IMR-90 (cell line): ENCODE measurements around the gene MAGI2. TPM values are rescaled to one million over a fixed set of nuclear protein-coding genes. Genes with fewer than 3 reads are reported as not detected.

Experiments used
- ATAC-seq: fragments of 200-7000 bp; cut with Tn5 transposase; 2 replicates; pipeline ENCODE4 v1.9.1; 2020; ENCODE audit warnings: low read depth, mild to moderate bottlenecking, moderate library complexity
- BruUV-seq: library from RNA; stranded (reverse); fragments of 400-500 nt; replicated peaks from 2 replicates; lab custom pipeline; 2021; lab: Mats Ljungman, UMichigan
- CTCF ChIA-PET: fragments of 300-600 bp; formaldehyde crosslinking; extraction: SDS; loops from one replicate; lab custom pipeline; 2021; ENCODE audit warnings: antibody characterized with exemption; lab: Yijun Ruan, JAX
- POLR2A ChIA-PET: fragments of 300-600 bp; sonication (Branson Sonifier 250); formaldehyde crosslinking; loops from one replicate; lab custom pipeline; 2022; ENCODE audit warnings: antibody characterized with exemption; ENCODE audit not compliant: unreplicated experiment; lab: Charles Lee
- DNase-seq: peaks from one replicate; pipeline ENCODE4 v3.0.0; 2013
- H2AFZ ChIP-seq: replicated peaks from 2 replicates; pipeline ENCODE3; 2013; ENCODE audit warnings: low read length, mild to moderate bottlenecking; ENCODE audit not compliant: poor library complexity
- H2AK5ac ChIP-seq: 2 replicates; pipeline ENCODE4 v1.6.1; 2013; ENCODE audit warnings: low read depth, low read length, inconsistent platforms
- H2AK9ac ChIP-seq: replicated peaks from 2 replicates; pipeline ENCODE3; 2013; ENCODE audit warnings: mild to moderate bottlenecking, low read depth, low read length, moderate library complexity; ENCODE audit not compliant: poor library complexity
- H2BK120ac ChIP-seq: 2 replicates; pipeline ENCODE4 v1.6.1; 2013; ENCODE audit warnings: low read depth, low read length, inconsistent platforms
- H2BK15ac ChIP-seq: 3 replicates; pipeline ENCODE4 v1.6.1; 2013; ENCODE audit warnings: low read depth, low read length, inconsistent platforms
- H2BK20ac ChIP-seq: 2 replicates; pipeline ENCODE4 v1.6.1; 2013; ENCODE audit warnings: low read depth, mild to moderate bottlenecking, inconsistent platforms, low read length, moderate library complexity
- H2BK5ac ChIP-seq: 2 replicates; pipeline ENCODE4 v1.6.1; 2013; ENCODE audit warnings: mild to moderate bottlenecking, low read depth, low read length, inconsistent platforms; ENCODE audit not compliant: poor library complexity, severe bottlenecking
- H3K14ac ChIP-seq: replicated peaks from 2 replicates; pipeline ENCODE4 v1.6.1; 2013; ENCODE audit warnings: low read depth, low read length, inconsistent platforms
- H3K18ac ChIP-seq: 2 replicates; pipeline ENCODE4 v1.6.1; 2013; ENCODE audit warnings: low read depth, low read length, control low read depth
- H3K23ac ChIP-seq: 2 replicates; pipeline ENCODE4 v1.6.1; 2013; ENCODE audit warnings: low read depth, low read length, inconsistent platforms
- H3K27ac ChIP-seq: 2 replicates; pipeline ENCODE4 v1.5.1; 2013; ENCODE audit warnings: mild to moderate bottlenecking, control low read depth, low read length; ENCODE audit not compliant: insufficient read depth
- H3K27me3 ChIP-seq: 2 replicates; pipeline ENCODE4 v1.6.1; 2013; ENCODE audit warnings: low read length; ENCODE audit not compliant: control insufficient read depth, insufficient read depth
- H3K36me3 ChIP-seq: 2 replicates; pipeline ENCODE4 v1.6.1; 2013; ENCODE audit warnings: low read length, mixed read lengths; ENCODE audit not compliant: control insufficient read depth, insufficient read depth
- H3K4ac ChIP-seq: 2 replicates; pipeline ENCODE4 v1.6.1; 2013; ENCODE audit warnings: low read depth, low read length, inconsistent platforms
- H3K4me1 ChIP-seq: 2 replicates; pipeline ENCODE4 v1.6.1; 2013; ENCODE audit warnings: low read length, mixed read lengths; ENCODE audit not compliant: control insufficient read depth, insufficient read depth
- H3K4me2 ChIP-seq: 2 replicates; pipeline ENCODE4 v1.6.1; 2013; ENCODE audit warnings: low read depth, mild to moderate bottlenecking, control low read depth, low read length, moderate library complexity
- H3K4me3 ChIP-seq: 2 replicates; pipeline ENCODE4 v1.5.1; 2013; ENCODE audit warnings: low read depth, mild to moderate bottlenecking, control low read depth, low read length, moderate library complexity; ENCODE audit not compliant: insufficient read depth
- H3K56ac ChIP-seq: 2 replicates; pipeline ENCODE4 v1.6.1; 2013; ENCODE audit warnings: low read length, inconsistent platforms; ENCODE audit not compliant: insufficient read depth; ENCODE audit errors: extremely low read depth
- H3K79me1 ChIP-seq, 2 experiments: 2 replicates each; pipeline ENCODE4 v1.6.1; 2013; ENCODE audit warnings: low read length in 2 of 2, inconsistent platforms in 1 of 2, low read depth in 1 of 2
- H3K9ac ChIP-seq: 2 replicates; pipeline ENCODE4 v1.6.1; 2013; ENCODE audit warnings: low read depth, low read length, control low read depth
- H3K9me1 ChIP-seq: 2 replicates; pipeline ENCODE4 v1.6.1; 2013; ENCODE audit warnings: low read length, inconsistent platforms; ENCODE audit not compliant: insufficient read depth
- H3K9me3 ChIP-seq: 2 replicates; pipeline ENCODE4 v1.6.1; 2013; ENCODE audit warnings: low read length; ENCODE audit not compliant: control insufficient read depth, insufficient read depth
- H4K20me1 ChIP-seq: 2 replicates; pipeline ENCODE4 v1.6.1; 2013; ENCODE audit warnings: low read length, inconsistent platforms; ENCODE audit not compliant: insufficient read depth
- H4K5ac ChIP-seq: 2 replicates; pipeline ENCODE4 v1.6.1; 2013; ENCODE audit warnings: mild to moderate bottlenecking, low read depth, low read length, control low read depth
- H4K8ac ChIP-seq, 2 experiments: 2 replicates each; pipeline ENCODE4 v1.6.1; 2013; ENCODE audit warnings: low read depth in 2 of 2, low read length in 2 of 2, control low read depth in 1 of 2, inconsistent platforms in 1 of 2
- H4K91ac ChIP-seq: 2 replicates; pipeline ENCODE4 v1.6.1; 2013; ENCODE audit warnings: low read depth, low read length, inconsistent platforms; ENCODE audit not compliant: insufficient read depth
- CEBPB ChIP-seq: IDR thresholded peaks from 2 replicates; pipeline ENCODE4 v1.6.1; 2012; ENCODE audit warnings: low read depth, low read length, improper control_type of control experiment
- MAZ ChIP-seq: IDR thresholded peaks from 2 replicates; pipeline ENCODE4 v1.6.1; 2012; ENCODE audit warnings: low read depth, mild to moderate bottlenecking, low read length, improper control_type of control experiment, moderate library complexity, borderline replicate concordance
- WGBS, 2 experiments: methylation state at CpG; one replicate each; pipeline versions ENCODE4 v1.1.5 to v1.1.7; 2013; ENCODE audit warnings: missing lambda C conversion rate in 2 of 2; ENCODE audit not compliant: insufficient read length in 1 of 2; ENCODE audit errors: extremely low coverage in 2 of 2; 5-methylcytosine and 5-hydroxymethylcytosine counted together
- dilution Hi-C: fragments of 300-500 bp; cut with HindIII; formaldehyde crosslinking; loops from one replicate; pipeline ENCODE4 v1.14.3; 2018; ENCODE audit warnings: low sequenced_read_pairs; ENCODE audit not compliant: unreplicated experiment
- in situ Hi-C: fragments of 300-500 bp; cut with MboI; formaldehyde crosslinking; loops from 3 replicates; pipeline ENCODE4 v1.14.3; 2019; ENCODE audit warnings: low sequenced_read_pairs, inconsistent platforms, mixed read lengths
- intact Hi-C: fragments of 100-400 bp; cut with micrococcal nuclease; formaldehyde crosslinking; loops from 2 replicates; pipeline ENCODE4 v1.10.0; 2022
- polyA plus RNA-seq, 3 experiments: library from polyadenylated mRNA; depleted of rRNA; stranded (reverse); fragments of >200 nt; gene quantifications; 2 replicates each; pipeline ENCODE4 v1.2.3, GENCODE V29; 2012; ENCODE audit warnings: low replicate concordance in 1 of 3
- total RNA-seq: library from RNA; depleted of rRNA; stranded (reverse); fragments of >200 nt; gene quantifications from 2 replicates; pipeline ENCODE4 v1.2.3, GENCODE V29; 2012

The MAGI2 gene
- total and polyA plus RNA-seq, 2 of the 4 experiments (the other 2 are of a cell fraction), result 2.5 to 17.9 TPM

DNA sequence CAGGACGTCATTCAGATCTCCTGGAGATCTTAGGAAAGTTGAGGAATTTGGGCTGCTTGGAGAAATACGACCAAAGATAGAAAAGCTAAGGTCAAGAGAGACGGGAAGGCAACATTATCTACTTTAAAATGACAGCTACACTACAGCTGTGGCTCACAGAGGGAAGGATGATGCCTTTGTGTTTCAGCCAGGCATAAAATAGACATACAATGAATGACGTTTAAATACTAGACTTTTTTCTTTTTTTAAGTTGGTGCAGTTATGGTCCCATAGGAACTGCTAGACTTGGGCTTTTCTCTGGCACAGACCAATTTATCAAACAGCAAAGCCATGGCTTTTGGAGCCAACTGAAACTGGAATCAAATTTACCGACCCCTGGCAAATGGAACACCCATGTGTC, 164.8 kb downstream of the MAGI2 start:
- H3K27ac ChIP-seq, result no peak overlapping the region
- dilution Hi-C loops, result no loop called here
- intact Hi-C loops, result loop anchor here (10.0 kb wide), 1 partner anchor 594 kb away; no protein-coding TSS in a partner anchor
- no TSS peak for BruUV-seq
- peaks cover under 1% of the 10 kb centered on the region; the same call in 1 of the 2 replicates for H3K9me1 ChIP-seq
- no peak for ATAC-seq
- in situ Hi-C loops, result no loop called here
- DNase-seq, result no peak
- H3K9ac ChIP-seq, result no peak overlapping the region
- POLR2A ChIA-PET, result no interaction called here
- peak overlapping the region; percentile 79; the same call in 1 of the 3 replicates for H2BK15ac ChIP-seq
- H3K36me3 ChIP-seq, result no peaks in the 10 kb centered on the region
- no peak overlapping the region for H3K4me3 ChIP-seq
- H4K91ac ChIP-seq, result peak overlapping the region; percentile 81
- H4K20me1 ChIP-seq, result no peaks in the 10 kb centered on the region
- H3K27me3 ChIP-seq, result no peaks in the 10 kb centered on the region
- H3K14ac ChIP-seq, result peak overlapping the region; percentile 75
- H3K23ac ChIP-seq, result peak overlapping the region; percentile 76; the same call in 1 of the 2 replicates
- peak overlapping the region; percentile 81 for H2BK120ac ChIP-seq
- H3K4me2 ChIP-seq, result no peak overlapping the region
- peak overlapping the region; percentile 56; the same call in 1 of the 2 replicates for H4K5ac ChIP-seq
- TF ChIP-seq MAZ (no peak), CEBPB (no peak)
- peak overlapping the region; percentile 87; the same call in 1 of the 2 replicates for H3K18ac ChIP-seq
- H3K4me1 ChIP-seq, result peaks cover 11% of the 10 kb centered on the region
- H2AFZ ChIP-seq, result no peak overlapping the region
- H2AK5ac ChIP-seq, result peak overlapping the region; percentile 78
- peaks cover 5 to 31% of the 10 kb centered on the region in 2 experiments; a peak in 2 of 4 replicates for H3K79me1 ChIP-seq
- H2BK20ac ChIP-seq, result peak overlapping the region; percentile 82
- H2BK5ac ChIP-seq, result peak overlapping the region; percentile 40
- CTCF ChIA-PET, result interaction anchor here (1.0 kb wide), 2 partner anchors 10 kb away, joined by 3 to 4 read pairs; no protein-coding TSS in a partner anchor
- H4K8ac ChIP-seq, result peak overlapping the region; percentile 41 to 44; a peak in 3 of 4 replicates
- no peak overlapping the region for H3K56ac ChIP-seq
- 88% methylated on average over 1 of the region's 5 CpGs; no CpG with 5 or more reads in 1 of the 2 experiments for WGBS, 2 experiments
- H2AK9ac ChIP-seq, result no peak overlapping the region
- peak overlapping the region; percentile 71 for H3K4ac ChIP-seq
- H3K9me3 ChIP-seq, result no peaks in the 10 kb centered on the region
